Upper lobe of right lung (tissue), 1 donor: ENCODE results near the gene SCN3B. TPM values are rescaled to one million over a fixed set of nuclear protein-coding genes. Genes with fewer than 3 reads are reported as not detected.

Source experiments
- ATAC-seq: fragments of 200-7000 bp; cut with Tn5 transposase; one replicate; pipeline ENCODE4 v1.9.1; 2020; ENCODE audit warnings: mild to moderate bottlenecking, moderate library complexity
- DNase-seq: peaks from one replicate; pipeline ENCODE4 v3.0.0-alpha.2; 2020
- H3K27ac ChIP-seq: fragments of 200-600 bp; one replicate; pipeline ENCODE4 v1.8.0; 2022
- H3K27me3 ChIP-seq: fragments of 200-600 bp; one replicate; pipeline ENCODE4 v1.8.0; 2022; ENCODE audit warnings: mild to moderate bottlenecking
- H3K36me3 ChIP-seq: fragments of 200-600 bp; one replicate; pipeline ENCODE4 v1.8.0; 2022
- H3K4me1 ChIP-seq: fragments of 200-600 bp; one replicate; pipeline ENCODE4 v1.8.0; 2022
- H3K4me3 ChIP-seq: fragments of 200-600 bp; one replicate; pipeline ENCODE4 v1.8.0; 2022; ENCODE audit warnings: mild to moderate bottlenecking
- H3K9me3 ChIP-seq: fragments of 200-600 bp; one replicate; pipeline ENCODE4 v1.8.0; 2022
- CTCF ChIP-seq: fragments of 200-600 bp; IDR thresholded peaks from one replicate; pipeline ENCODE4 v1.8.0; 2022; ENCODE audit warnings: antibody characterized with exemption
- intact Hi-C: fragments of 100-400 bp; cut with DNase I; formaldehyde crosslinking; loops from one replicate; pipeline ENCODE4 v1.11.0; 2022
- total RNA-seq: library from RNA; stranded (reverse); fragmentation: NEBNext Ultra II Directional; extraction: Animal tissue kit (Norgen Biotek cat#: 25700); gene quantifications from one replicate; pipeline ENCODE4 v1.2.1, GENCODE V29; 2021
- donor health status: DM: no; HTN: yes; CAD: no; lungs with severe emphysema.

SCN3B gene
- total RNA-seq, 1 donor from 2014 or later = 3.2 TPM

- Histone ChIP-seq H3K4me1 (no peaks in the 10 kb centered on the region), H3K9me3 (no peaks in the 10 kb centered on the region), H3K36me3 (no peaks in the 10 kb centered on the region), H3K4me3 (no peak overlapping the region), H3K27me3 (no peaks in the 10 kb centered on the region), H3K27ac (no peak overlapping the region)
- ATAC-seq (no peak), DNase-seq (no peak)
- no peak for TF ChIP-seq CTCF
- intact Hi-C loops = no loop called here
Observed at GRCh38 chr11:123611698-123612097, 42.7 kb downstream of the SCN3B start.

- Histone ChIP-seq H3K4me1 (no peaks in the 10 kb centered on the region), H3K4me3 (no peak overlapping the region), H3K27me3 (no peaks in the 10 kb centered on the region), H3K9me3 (no peaks in the 10 kb centered on the region), H3K36me3 (no peaks in the 10 kb centered on the region), H3K27ac (no peak overlapping the region)
- ATAC-seq = no peak
- no peak for DNase-seq
- intact Hi-C loops = no loop called here
- TF ChIP-seq CTCF = no peak
Observed at GRCh38 chr11:123608945-123609344, 45.5 kb downstream of the SCN3B start.

- Histone ChIP-seq H3K36me3 (no peaks in the 10 kb centered on the region), H3K27ac (no peak overlapping the region), H3K4me1 (no peaks in the 10 kb centered on the region), H3K4me3 (no peak overlapping the region), H3K9me3 (no peaks in the 10 kb centered on the region), H3K27me3 (no peaks in the 10 kb centered on the region)
- TF ChIP-seq CTCF = no peak
- DNase-seq = no peak
- intact Hi-C loops = no loop called here
- no peak for ATAC-seq
Observed at GRCh38 chr11:123608371-123608770, 46.1 kb downstream of the SCN3B start.

GRCh38 chr11:123607781-123608180 is 46.6 kb downstream of the SCN3B start:
- Histone ChIP-seq H3K36me3 (no peaks in the 10 kb centered on the region), H3K27ac (no peak overlapping the region), H3K9me3 (no peaks in the 10 kb centered on the region), H3K4me3 (no peak overlapping the region), H3K27me3 (no peaks in the 10 kb centered on the region), H3K4me1 (no peaks in the 10 kb centered on the region)
- no peak for DNase-seq
- intact Hi-C loops = no loop called here
- no peak for ATAC-seq
- TF ChIP-seq CTCF = no peak

GRCh38 chr11:123603666-123604065 is 50.8 kb downstream of the SCN3B start:
- intact Hi-C loops = no loop called here
- ATAC-seq = no peak
- Histone ChIP-seq H3K9me3 (no peaks in the 10 kb centered on the region), H3K27ac (no peak overlapping the region), H3K4me3 (no peak overlapping the region), H3K36me3 (no peaks in the 10 kb centered on the region), H3K4me1 (no peaks in the 10 kb centered on the region), H3K27me3 (no peaks in the 10 kb centered on the region)
- DNase-seq = no peak
- TF ChIP-seq CTCF = no peak

GRCh38 chr11:123601743-123602142 is 52.7 kb downstream of the SCN3B start:
- no peak overlapping the region for H3K27ac ChIP-seq
- no peaks in the 10 kb centered on the region for H3K27me3 ChIP-seq
- H3K36me3 ChIP-seq = no peaks in the 10 kb centered on the region
- H3K4me1 ChIP-seq = no peaks in the 10 kb centered on the region
- H3K4me3 ChIP-seq = no peak overlapping the region
- TF ChIP-seq CTCF = no peak
- intact Hi-C loops = no loop called here
- DNase-seq = no peak
- ATAC-seq = no peak
- H3K9me3 ChIP-seq = no peaks in the 10 kb centered on the region
